ENCODE results near the gene HSF4.

HSF4 gene

DNA sequence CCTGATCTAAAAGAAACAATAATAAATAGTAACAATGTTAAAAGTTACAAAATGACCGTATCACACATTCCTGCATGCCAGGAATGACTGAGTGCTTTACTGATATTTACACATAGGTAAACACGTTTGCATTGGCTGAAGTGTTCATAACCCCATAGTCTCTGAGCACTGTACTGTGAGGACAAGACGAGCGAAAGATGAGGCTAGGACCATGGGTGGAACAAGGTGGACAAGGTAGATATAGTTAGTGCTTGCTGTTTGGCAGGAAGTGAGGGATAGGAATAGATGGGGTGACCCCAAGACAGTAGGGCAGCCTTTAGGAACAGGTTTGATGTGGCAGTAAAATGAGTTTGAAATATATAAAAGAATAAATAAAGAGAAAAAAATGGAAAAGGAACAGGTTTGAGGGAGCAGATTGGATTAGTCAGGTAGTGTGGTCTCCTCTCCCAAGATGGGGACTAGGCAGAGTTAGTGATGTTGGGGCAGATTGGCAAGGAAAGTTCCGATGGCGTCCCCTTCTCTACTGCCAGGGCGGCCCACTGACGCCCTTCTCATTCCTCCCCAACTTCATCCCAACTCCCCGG is 27.0 kb downstream of the HSF4 start:
- peak overlapping the region; percentile 11 for H3K4me3 ChIP-seq (ENCODE audit: low read depth, low read length)
- DNase-seq, result no peak
- TF ChIP-seq, protein P1, sequence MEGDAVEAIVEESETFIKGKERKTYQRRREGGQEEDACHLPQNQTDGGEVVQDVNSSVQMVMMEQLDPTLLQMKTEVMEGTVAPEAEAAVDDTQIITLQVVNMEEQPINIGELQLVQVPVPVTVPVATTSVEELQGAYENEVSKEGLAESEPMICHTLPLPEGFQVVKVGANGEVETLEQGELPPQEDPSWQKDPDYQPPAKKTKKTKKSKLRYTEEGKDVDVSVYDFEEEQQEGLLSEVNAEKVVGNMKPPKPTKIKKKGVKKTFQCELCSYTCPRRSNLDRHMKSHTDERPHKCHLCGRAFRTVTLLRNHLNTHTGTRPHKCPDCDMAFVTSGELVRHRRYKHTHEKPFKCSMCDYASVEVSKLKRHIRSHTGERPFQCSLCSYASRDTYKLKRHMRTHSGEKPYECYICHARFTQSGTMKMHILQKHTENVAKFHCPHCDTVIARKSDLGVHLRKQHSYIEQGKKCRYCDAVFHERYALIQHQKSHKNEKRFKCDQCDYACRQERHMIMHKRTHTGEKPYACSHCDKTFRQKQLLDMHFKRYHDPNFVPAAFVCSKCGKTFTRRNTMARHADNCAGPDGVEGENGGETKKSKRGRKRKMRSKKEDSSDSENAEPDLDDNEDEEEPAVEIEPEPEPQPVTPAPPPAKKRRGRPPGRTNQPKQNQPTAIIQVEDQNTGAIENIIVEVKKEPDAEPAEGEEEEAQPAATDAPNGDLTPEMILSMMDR (IDR thresholded peaks at IDR 0.05; ENCODE audit: low read depth, low read length), result no peak
- H3K9me3 ChIP-seq (ENCODE audit: severe bottlenecking), result no peaks in the 10 kb centered on the region
- H3K36me3 ChIP-seq, result peaks cover 40% of the 10 kb centered on the region
- no peaks in the 10 kb centered on the region for H3K27me3 ChIP-seq (ENCODE audit: insufficient read depth, low read depth, severe bottlenecking)
- no peak overlapping the region for H3K27ac ChIP-seq

GRCh38 chr16:67191995-67192681 is 27.6 kb downstream of the HSF4 start, which contains the start of gene E2F4:
TSS of gene E2F4 (plus strand) at chr16:67192155. CDS start at chr16:67192228, 73 bp downstream.
- peak; percentile 86 for DNase-seq
- Histone ChIP-seq H3K36me3 (peaks cover 47% of the 10 kb centered on the region), H3K27ac (peak within 1 kb of the TSS; percentile 84), H3K9me3 (ENCODE audit: severe bottlenecking) (no peaks in the 10 kb centered on the region), H3K27me3 (ENCODE audit: insufficient read depth, low read depth, severe bottlenecking) (no peaks in the 10 kb centered on the region), H3K4me3 (ENCODE audit: low read depth, low read length) (peak within 1 kb of the TSS; percentile 97)
- TF ChIP-seq, protein P1 (IDR thresholded peaks at IDR 0.05; ENCODE audit: low read depth, low read length), result no peak

DNA sequence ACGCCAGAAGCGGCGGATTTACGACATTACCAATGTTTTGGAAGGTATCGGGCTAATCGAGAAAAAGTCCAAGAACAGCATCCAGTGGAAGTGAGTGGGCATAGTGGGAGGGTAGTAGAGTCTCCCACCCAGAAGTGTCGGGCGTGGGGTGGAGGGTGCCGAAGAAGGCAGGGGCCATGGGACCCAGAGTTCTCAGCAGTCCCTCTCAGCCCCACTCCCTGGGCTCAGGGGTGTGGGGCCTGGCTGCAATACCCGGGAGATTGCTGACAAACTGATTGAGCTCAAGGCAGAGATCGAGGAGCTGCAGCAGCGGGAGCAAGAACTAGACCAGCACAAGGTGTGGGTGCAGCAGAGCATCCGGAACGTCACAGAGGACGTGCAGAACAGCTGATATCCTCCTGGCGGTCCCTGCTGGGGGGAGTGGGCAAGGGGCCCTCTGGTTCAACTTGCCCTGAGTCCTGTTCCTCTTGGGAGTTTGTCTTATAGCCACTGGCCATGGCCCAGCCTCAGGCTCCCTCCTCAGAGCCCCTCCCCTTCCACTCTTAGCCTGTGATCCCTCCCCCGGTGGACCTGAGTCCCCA is 28.3 kb downstream of the HSF4 start:
- Histone ChIP-seq H3K36me3 (peaks cover 53% of the 10 kb centered on the region), H3K27me3 (ENCODE audit: insufficient read depth, low read depth, severe bottlenecking) (no peaks in the 10 kb centered on the region), H3K9me3 (ENCODE audit: severe bottlenecking) (no peaks in the 10 kb centered on the region), H3K4me3 (ENCODE audit: low read depth, low read length) (peak overlapping the region; percentile 97), H3K27ac (peak overlapping the region; percentile 84)
- TF ChIP-seq, protein P1 (IDR thresholded peaks at IDR 0.05; ENCODE audit: low read depth, low read length), result no peak
- DNase-seq, result no peak

DNA sequence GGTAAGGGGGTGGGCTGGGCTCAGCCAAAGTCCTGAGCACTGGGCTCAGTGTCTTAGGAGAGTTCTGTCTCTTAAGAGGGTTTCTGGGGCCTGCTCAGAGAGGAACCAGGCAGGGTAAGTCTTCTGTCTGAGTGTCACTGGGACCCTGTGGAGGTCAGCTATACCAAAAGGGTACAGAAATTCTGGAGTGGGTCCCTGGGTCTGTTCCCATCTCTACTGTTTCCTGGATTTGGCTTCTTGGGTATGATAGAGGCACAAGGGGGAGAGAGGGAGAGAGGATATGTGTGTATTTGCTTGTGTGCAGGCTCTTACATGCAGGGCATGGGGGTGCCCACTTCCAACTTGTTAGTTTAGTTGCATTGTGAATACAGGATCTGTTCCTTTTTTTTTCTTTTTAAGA is 29.0 kb downstream of the HSF4 start:
- TF ChIP-seq, protein P1 (IDR thresholded peaks at IDR 0.05; ENCODE audit: low read depth, low read length), result no peak
- Histone ChIP-seq H3K27me3 (ENCODE audit: insufficient read depth, low read depth, severe bottlenecking) (no peaks in the 10 kb centered on the region), H3K4me3 (ENCODE audit: low read depth, low read length) (no peak overlapping the region), H3K27ac (no peak overlapping the region), H3K36me3 (peaks cover 59% of the 10 kb centered on the region), H3K9me3 (ENCODE audit: severe bottlenecking) (no peaks in the 10 kb centered on the region)
- DNase-seq, result no peak

DNA sequence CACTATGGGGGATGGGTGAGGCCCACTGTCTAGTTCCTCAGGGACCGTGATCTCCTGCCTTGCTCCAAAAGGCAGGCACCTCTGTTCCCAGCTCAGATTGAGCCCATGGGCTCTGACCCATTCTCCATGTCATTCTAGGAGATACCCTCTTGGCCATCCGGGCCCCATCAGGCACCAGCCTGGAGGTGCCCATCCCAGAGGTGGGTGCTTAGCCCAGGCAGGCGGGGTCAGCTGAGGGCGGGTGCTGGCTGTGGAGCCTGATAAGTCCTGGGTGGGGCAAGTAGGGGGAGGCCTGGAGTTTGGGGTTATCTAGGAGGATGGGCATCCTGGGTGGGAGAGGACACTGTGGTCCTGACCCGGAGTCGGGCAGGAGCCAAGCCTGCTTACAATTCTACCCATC is 29.7 kb downstream of the HSF4 start:
- Histone ChIP-seq H3K27me3 (ENCODE audit: insufficient read depth, low read depth, severe bottlenecking) (no peaks in the 10 kb centered on the region), H3K9me3 (ENCODE audit: severe bottlenecking) (no peaks in the 10 kb centered on the region), H3K27ac (no peak overlapping the region), H3K36me3 (peaks cover 65% of the 10 kb centered on the region), H3K4me3 (ENCODE audit: low read depth, low read length) (no peak overlapping the region)
- no peak for DNase-seq
- TF ChIP-seq, protein P1 (IDR thresholded peaks at IDR 0.05; ENCODE audit: low read depth, low read length), result no peak

All from WERI-Rb-1 (cell line).